DOHH2 (cell line): ENCODE data around the gene HOXC5.

Experiments
- H3F3A ChIP-seq: fragments of 200-600 bp; sonication (generic), shearing (Covaris generic); 2 replicates; pipeline ENCODE4 v1.6.0; 2016; ENCODE audit warnings: antibody characterized with exemption, mild to moderate bottlenecking; ENCODE audit not compliant: control insufficient read depth, insufficient read depth
- H3K27ac ChIP-seq: fragments of 200-600 bp; sonication (generic); 2 replicates; pipeline ENCODE4 v1.5.1; 2014; ENCODE audit warnings: low read depth, mild to moderate bottlenecking, low read length, moderate library complexity
- H3K27me3 ChIP-seq: fragments of 200-600 bp; sonication (generic); 2 replicates; pipeline ENCODE4 v1.6.1; 2014; ENCODE audit warnings: mild to moderate bottlenecking, low read length, mixed read lengths; ENCODE audit not compliant: control insufficient read depth
- H3K36me3 ChIP-seq: fragments of 200-600 bp; sonication (generic); 2 replicates; pipeline ENCODE4 v1.6.1; 2014; ENCODE audit warnings: mild to moderate bottlenecking, low read length, moderate library complexity, mixed read lengths; ENCODE audit not compliant: control insufficient read depth
- H3K4me1 ChIP-seq: fragments of 200-600 bp; sonication (generic); 2 replicates; pipeline ENCODE4 v1.6.1; 2014; ENCODE audit warnings: mild to moderate bottlenecking, low read length, mixed read lengths; ENCODE audit not compliant: control insufficient read depth
- H3K4me2 ChIP-seq: fragments of 200-600 bp; sonication (generic); 2 replicates; pipeline ENCODE4 v1.6.0; 2014; ENCODE audit warnings: mild to moderate bottlenecking, low read length, moderate library complexity
- H3K4me3 ChIP-seq: fragments of 200-600 bp; sonication (generic); 2 replicates; pipeline ENCODE4 v1.5.1; 2014; ENCODE audit warnings: mild to moderate bottlenecking, low read length, mixed read lengths
- H3K79me2 ChIP-seq: fragments of 200-600 bp; sonication (generic); 2 replicates; pipeline ENCODE4 v1.6.1; 2014; ENCODE audit warnings: mild to moderate bottlenecking, low read length, mixed read lengths; ENCODE audit not compliant: control insufficient read depth
- H3K9me2 ChIP-seq: fragments of 200-600 bp; sonication (generic); replicated peaks from 2 replicates; pipeline ENCODE4 v1.6.1; 2014; ENCODE audit warnings: mild to moderate bottlenecking, low read length, mixed read lengths; ENCODE audit not compliant: control insufficient read depth
- H3K9me3 ChIP-seq: fragments of 200-600 bp; sonication (generic); 2 replicates; pipeline ENCODE4 v1.6.1; 2014; ENCODE audit warnings: antibody characterized with exemption, low read length, mixed read lengths; ENCODE audit not compliant: control insufficient read depth, insufficient read depth
- H4K20me1 ChIP-seq: fragments of 200-600 bp; sonication (generic); 2 replicates; pipeline ENCODE4 v1.6.0; 2014; ENCODE audit warnings: low read depth, mild to moderate bottlenecking, antibody characterized with exemption, low read length, moderate library complexity; ENCODE audit not compliant: control insufficient read depth, insufficient read depth
- EZH2phosphoT487 ChIP-seq: fragments of 200-600 bp; sonication (generic); IDR thresholded peaks from 2 replicates; pipeline ENCODE4 v1.6.1; 2017; ENCODE audit warnings: borderline replicate concordance, mild to moderate bottlenecking, antibody characterized with exemption, low read length, moderate library complexity, mixed read lengths
- TF ChIP-seq, protein P1 (sequence below): fragments of 200-600 bp; sonication (generic); IDR thresholded peaks from one replicate; pipeline ENCODE4 v1.5.1; 2014; ENCODE audit warnings: antibody characterized with exemption, mild to moderate bottlenecking, low read depth, low read length; ENCODE audit not compliant: poor library complexity, severe bottlenecking

Gene HOXC5

DNA sequence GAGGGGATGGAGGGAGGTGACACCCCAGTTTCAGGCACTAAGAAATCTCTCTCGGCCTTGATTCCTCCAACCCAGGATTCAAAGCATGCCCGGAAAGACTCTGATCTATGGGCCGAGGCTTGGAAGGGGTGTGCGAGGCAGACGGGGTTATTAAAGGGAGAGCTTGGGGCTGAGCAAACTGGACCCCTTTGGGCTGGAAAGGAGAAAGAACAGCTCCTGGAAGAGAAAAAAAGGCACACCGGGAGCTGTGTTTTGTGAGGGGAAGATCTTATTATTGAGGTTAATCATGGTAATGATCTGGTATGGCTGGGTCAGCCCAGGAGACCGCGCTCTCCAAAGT, 15.1 kb downstream of the HOXC5 start:
- TF ChIP-seq EZH2phosphoT487 = no peak
- TF ChIP-seq, protein P1, sequence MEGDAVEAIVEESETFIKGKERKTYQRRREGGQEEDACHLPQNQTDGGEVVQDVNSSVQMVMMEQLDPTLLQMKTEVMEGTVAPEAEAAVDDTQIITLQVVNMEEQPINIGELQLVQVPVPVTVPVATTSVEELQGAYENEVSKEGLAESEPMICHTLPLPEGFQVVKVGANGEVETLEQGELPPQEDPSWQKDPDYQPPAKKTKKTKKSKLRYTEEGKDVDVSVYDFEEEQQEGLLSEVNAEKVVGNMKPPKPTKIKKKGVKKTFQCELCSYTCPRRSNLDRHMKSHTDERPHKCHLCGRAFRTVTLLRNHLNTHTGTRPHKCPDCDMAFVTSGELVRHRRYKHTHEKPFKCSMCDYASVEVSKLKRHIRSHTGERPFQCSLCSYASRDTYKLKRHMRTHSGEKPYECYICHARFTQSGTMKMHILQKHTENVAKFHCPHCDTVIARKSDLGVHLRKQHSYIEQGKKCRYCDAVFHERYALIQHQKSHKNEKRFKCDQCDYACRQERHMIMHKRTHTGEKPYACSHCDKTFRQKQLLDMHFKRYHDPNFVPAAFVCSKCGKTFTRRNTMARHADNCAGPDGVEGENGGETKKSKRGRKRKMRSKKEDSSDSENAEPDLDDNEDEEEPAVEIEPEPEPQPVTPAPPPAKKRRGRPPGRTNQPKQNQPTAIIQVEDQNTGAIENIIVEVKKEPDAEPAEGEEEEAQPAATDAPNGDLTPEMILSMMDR = no peak
- peaks cover 38% of the 10 kb centered on the region for H3K4me1 ChIP-seq
- no peaks in the 10 kb centered on the region for H3K79me2 ChIP-seq
- no peak overlapping the region for H3K27ac ChIP-seq
- no peak overlapping the region for H3K4me3 ChIP-seq
- no peaks in the 10 kb centered on the region for H3K9me3 ChIP-seq
- no peaks in the 10 kb centered on the region for H3K36me3 ChIP-seq
- peaks cover 34% of the 10 kb centered on the region for H3K27me3 ChIP-seq
- H3F3A ChIP-seq = peaks cover 8% of the 10 kb centered on the region; the same call in 1 of the 2 replicates
- H4K20me1 ChIP-seq = no peaks in the 10 kb centered on the region
- no peak overlapping the region for H3K4me2 ChIP-seq
- no peaks in the 10 kb centered on the region for H3K9me2 ChIP-seq

DNA sequence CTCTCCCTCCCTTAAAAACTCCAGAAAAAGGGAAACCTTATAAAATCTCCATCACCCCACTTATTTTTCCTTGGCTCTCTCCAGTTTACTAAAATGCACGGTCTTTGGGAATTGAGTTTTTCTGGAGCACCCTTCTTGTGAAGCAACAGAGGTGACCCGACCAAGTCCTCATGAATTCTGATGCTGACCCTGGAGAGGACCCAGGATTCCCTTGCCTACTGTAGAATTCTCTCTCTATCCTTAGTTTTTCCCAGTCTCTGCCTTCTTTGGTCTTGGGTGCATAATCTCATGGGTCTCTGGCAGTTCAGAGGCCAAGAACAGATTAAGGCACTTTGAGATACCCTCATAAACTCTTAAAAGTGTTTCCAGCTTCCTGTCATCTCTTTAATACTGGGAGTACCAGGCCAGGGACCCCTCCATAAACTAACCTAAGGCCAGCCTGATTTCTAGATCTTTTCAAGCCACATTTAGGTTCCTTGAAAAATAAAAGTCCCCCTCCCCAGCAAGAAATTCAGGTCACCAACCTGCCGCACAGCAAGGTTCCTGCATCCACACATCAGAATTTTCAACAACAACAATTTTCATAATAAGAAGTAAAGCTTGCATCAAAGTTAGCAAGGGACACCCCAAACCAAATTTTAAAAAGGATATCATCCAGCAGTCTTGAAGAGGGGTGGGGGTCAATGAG, 15.7 kb downstream of the HOXC5 start:
- Histone ChIP-seq H3K27ac (no peak overlapping the region), H3K4me2 (no peak overlapping the region), H4K20me1 (no peaks in the 10 kb centered on the region), H3K36me3 (peaks cover 3% of the 10 kb centered on the region; the same call in 1 of the 2 replicates), H3K27me3 (peaks cover 34% of the 10 kb centered on the region), H3K4me1 (peaks cover 36% of the 10 kb centered on the region), H3K79me2 (peaks cover 4% of the 10 kb centered on the region), H3K4me3 (no peak overlapping the region), H3K9me2 (no peaks in the 10 kb centered on the region), H3F3A (peaks cover 8% of the 10 kb centered on the region; the same call in 1 of the 2 replicates), H3K9me3 (no peaks in the 10 kb centered on the region)
- TF ChIP-seq EZH2phosphoT487 = no peak
- TF ChIP-seq, protein P1 = no peak

GRCh38 chr12:54049108-54049507, 16.3 kb downstream of the HOXC5 start:
- Histone ChIP-seq H3K79me2 (peaks cover 9% of the 10 kb centered on the region), H3K27me3 (peaks cover 34% of the 10 kb centered on the region), H4K20me1 (no peaks in the 10 kb centered on the region)

More at GRCh38 chr12:54049108-54049507, 16.3 kb downstream of the HOXC5 start:
- Histone ChIP-seq H3K4me3 (no peak overlapping the region), H3F3A (peaks cover 8% of the 10 kb centered on the region; the same call in 1 of the 2 replicates), H3K4me2 (no peak overlapping the region), H3K4me1 (peaks cover 30% of the 10 kb centered on the region), H3K9me3 (no peaks in the 10 kb centered on the region), H3K36me3 (peaks cover 3% of the 10 kb centered on the region; the same call in 1 of the 2 replicates), H3K9me2 (no peaks in the 10 kb centered on the region), H3K27ac (no peak overlapping the region)
- TF ChIP-seq, protein P1 = no peak
- no peak for TF ChIP-seq EZH2phosphoT487
